IMR-90 (cell line): ENCODE data around the gene SLC30A7. TPM values are rescaled to one million over a fixed set of nuclear protein-coding genes. Genes with fewer than 3 reads are reported as not detected.
A peak's percentile ranks its signal among the peaks of the same experiment; 100 is the strongest.

Source experiments
- ATAC-seq: fragments of 200-7000 bp; cut with Tn5 transposase; 2 replicates; pipeline ENCODE4 v1.9.1; 2020; ENCODE audit warnings: low read depth, mild to moderate bottlenecking, moderate library complexity
- BruUV-seq: library from RNA; stranded (reverse); fragments of 400-500 nt; replicated peaks from 2 replicates; lab custom pipeline; 2021; lab: Mats Ljungman, UMichigan
- CTCF ChIA-PET: fragments of 300-600 bp; formaldehyde crosslinking; extraction: SDS; loops from one replicate; lab custom pipeline; 2021; ENCODE audit warnings: antibody characterized with exemption; lab: Yijun Ruan, JAX
- POLR2A ChIA-PET: fragments of 300-600 bp; sonication (Branson Sonifier 250); formaldehyde crosslinking; loops from one replicate; lab custom pipeline; 2022; ENCODE audit warnings: antibody characterized with exemption; ENCODE audit not compliant: unreplicated experiment; lab: Charles Lee
- DNase-seq: peaks from one replicate; pipeline ENCODE4 v3.0.0; 2013
- H2AFZ ChIP-seq: replicated peaks from 2 replicates; pipeline ENCODE3; 2013; ENCODE audit warnings: low read length, mild to moderate bottlenecking; ENCODE audit not compliant: poor library complexity
- H2AK5ac ChIP-seq: 2 replicates; pipeline ENCODE4 v1.6.1; 2013; ENCODE audit warnings: low read depth, low read length, inconsistent platforms
- H2AK9ac ChIP-seq: replicated peaks from 2 replicates; pipeline ENCODE3; 2013; ENCODE audit warnings: mild to moderate bottlenecking, low read depth, low read length, moderate library complexity; ENCODE audit not compliant: poor library complexity
- H2BK120ac ChIP-seq: 2 replicates; pipeline ENCODE4 v1.6.1; 2013; ENCODE audit warnings: low read depth, low read length, inconsistent platforms
- H2BK15ac ChIP-seq: 3 replicates; pipeline ENCODE4 v1.6.1; 2013; ENCODE audit warnings: low read depth, low read length, inconsistent platforms
- H2BK20ac ChIP-seq: 2 replicates; pipeline ENCODE4 v1.6.1; 2013; ENCODE audit warnings: low read depth, mild to moderate bottlenecking, inconsistent platforms, low read length, moderate library complexity
- H2BK5ac ChIP-seq: 2 replicates; pipeline ENCODE4 v1.6.1; 2013; ENCODE audit warnings: mild to moderate bottlenecking, low read depth, low read length, inconsistent platforms; ENCODE audit not compliant: poor library complexity, severe bottlenecking
- H3K14ac ChIP-seq: replicated peaks from 2 replicates; pipeline ENCODE4 v1.6.1; 2013; ENCODE audit warnings: low read depth, low read length, inconsistent platforms
- H3K18ac ChIP-seq: 2 replicates; pipeline ENCODE4 v1.6.1; 2013; ENCODE audit warnings: low read depth, low read length, control low read depth
- H3K23ac ChIP-seq: 2 replicates; pipeline ENCODE4 v1.6.1; 2013; ENCODE audit warnings: low read depth, low read length, inconsistent platforms
- H3K27ac ChIP-seq: 2 replicates; pipeline ENCODE4 v1.5.1; 2013; ENCODE audit warnings: mild to moderate bottlenecking, control low read depth, low read length; ENCODE audit not compliant: insufficient read depth
- H3K27me3 ChIP-seq: 2 replicates; pipeline ENCODE4 v1.6.1; 2013; ENCODE audit warnings: low read length; ENCODE audit not compliant: control insufficient read depth, insufficient read depth
- H3K36me3 ChIP-seq: 2 replicates; pipeline ENCODE4 v1.6.1; 2013; ENCODE audit warnings: low read length, mixed read lengths; ENCODE audit not compliant: control insufficient read depth, insufficient read depth
- H3K4ac ChIP-seq: 2 replicates; pipeline ENCODE4 v1.6.1; 2013; ENCODE audit warnings: low read depth, low read length, inconsistent platforms
- H3K4me1 ChIP-seq: 2 replicates; pipeline ENCODE4 v1.6.1; 2013; ENCODE audit warnings: low read length, mixed read lengths; ENCODE audit not compliant: control insufficient read depth, insufficient read depth
- H3K4me2 ChIP-seq: 2 replicates; pipeline ENCODE4 v1.6.1; 2013; ENCODE audit warnings: low read depth, mild to moderate bottlenecking, control low read depth, low read length, moderate library complexity
- H3K4me3 ChIP-seq: 2 replicates; pipeline ENCODE4 v1.5.1; 2013; ENCODE audit warnings: low read depth, mild to moderate bottlenecking, control low read depth, low read length, moderate library complexity; ENCODE audit not compliant: insufficient read depth
- H3K56ac ChIP-seq: 2 replicates; pipeline ENCODE4 v1.6.1; 2013; ENCODE audit warnings: low read length, inconsistent platforms; ENCODE audit not compliant: insufficient read depth; ENCODE audit errors: extremely low read depth
- H3K79me1 ChIP-seq, 2 experiments: 2 replicates each; pipeline ENCODE4 v1.6.1; 2013; ENCODE audit warnings: low read length in 2 of 2, inconsistent platforms in 1 of 2, low read depth in 1 of 2
- H3K9ac ChIP-seq: 2 replicates; pipeline ENCODE4 v1.6.1; 2013; ENCODE audit warnings: low read depth, low read length, control low read depth
- H3K9me1 ChIP-seq: 2 replicates; pipeline ENCODE4 v1.6.1; 2013; ENCODE audit warnings: low read length, inconsistent platforms; ENCODE audit not compliant: insufficient read depth
- H3K9me3 ChIP-seq: 2 replicates; pipeline ENCODE4 v1.6.1; 2013; ENCODE audit warnings: low read length; ENCODE audit not compliant: control insufficient read depth, insufficient read depth
- H4K20me1 ChIP-seq: 2 replicates; pipeline ENCODE4 v1.6.1; 2013; ENCODE audit warnings: low read length, inconsistent platforms; ENCODE audit not compliant: insufficient read depth
- H4K5ac ChIP-seq: 2 replicates; pipeline ENCODE4 v1.6.1; 2013; ENCODE audit warnings: mild to moderate bottlenecking, low read depth, low read length, control low read depth
- H4K8ac ChIP-seq, 2 experiments: 2 replicates each; pipeline ENCODE4 v1.6.1; 2013; ENCODE audit warnings: low read depth in 2 of 2, low read length in 2 of 2, control low read depth in 1 of 2, inconsistent platforms in 1 of 2
- H4K91ac ChIP-seq: 2 replicates; pipeline ENCODE4 v1.6.1; 2013; ENCODE audit warnings: low read depth, low read length, inconsistent platforms; ENCODE audit not compliant: insufficient read depth
- CEBPB ChIP-seq: IDR thresholded peaks from 2 replicates; pipeline ENCODE4 v1.6.1; 2012; ENCODE audit warnings: low read depth, low read length, improper control_type of control experiment
- FOS ChIP-seq: fragments of 150-350 bp; IDR thresholded peaks from 2 replicates; pipeline ENCODE4 v1.6.1; 2016; ENCODE audit warnings: low read depth, low read length
- MAFK ChIP-seq: IDR thresholded peaks from 2 replicates; pipeline ENCODE4 v1.6.1; 2012; ENCODE audit warnings: low read depth, low read length, improper control_type of control experiment
- MAZ ChIP-seq: IDR thresholded peaks from 2 replicates; pipeline ENCODE4 v1.6.1; 2012; ENCODE audit warnings: low read depth, mild to moderate bottlenecking, low read length, improper control_type of control experiment, moderate library complexity, borderline replicate concordance
- MXI1 ChIP-seq: IDR thresholded peaks from 2 replicates; pipeline ENCODE4 v1.6.1; 2012; ENCODE audit warnings: low read depth, mild to moderate bottlenecking, low read length, moderate library complexity, borderline replicate concordance
- POLR2A ChIP-seq: IDR thresholded peaks from 2 replicates; pipeline ENCODE4 v1.6.1; 2012; ENCODE audit warnings: mild to moderate bottlenecking, low read depth, low read length
- RCOR1 ChIP-seq: IDR thresholded peaks from 2 replicates; pipeline ENCODE4 v1.6.1; 2012; ENCODE audit warnings: mild to moderate bottlenecking, low read length, improper control_type of control experiment; ENCODE audit not compliant: insufficient replicate concordance
- RFX5 ChIP-seq: IDR thresholded peaks from 2 replicates; pipeline ENCODE4 v1.8.0; 2012; ENCODE audit warnings: low read depth, mild to moderate bottlenecking, low read length, moderate library complexity
- SMC3 ChIP-seq: fragments of 150-350 bp; IDR thresholded peaks from 2 replicates; pipeline ENCODE4 v1.6.1; 2016; ENCODE audit warnings: low read depth, mild to moderate bottlenecking, antibody characterized with exemption, low read length, moderate library complexity
- WGBS, 2 experiments: methylation state at CpG; one replicate each; pipeline versions ENCODE4 v1.1.5 to v1.1.7; 2013; ENCODE audit warnings: missing lambda C conversion rate in 2 of 2; ENCODE audit not compliant: insufficient read length in 1 of 2; ENCODE audit errors: extremely low coverage in 2 of 2; 5-methylcytosine and 5-hydroxymethylcytosine counted together
- dilution Hi-C: fragments of 300-500 bp; cut with HindIII; formaldehyde crosslinking; loops from one replicate; pipeline ENCODE4 v1.14.3; 2018; ENCODE audit warnings: low sequenced_read_pairs; ENCODE audit not compliant: unreplicated experiment
- in situ Hi-C: fragments of 300-500 bp; cut with MboI; formaldehyde crosslinking; loops from 3 replicates; pipeline ENCODE4 v1.14.3; 2019; ENCODE audit warnings: low sequenced_read_pairs, inconsistent platforms, mixed read lengths
- intact Hi-C: fragments of 100-400 bp; cut with micrococcal nuclease; formaldehyde crosslinking; loops from 2 replicates; pipeline ENCODE4 v1.10.0; 2022
- polyA plus RNA-seq, 3 experiments: library from polyadenylated mRNA; depleted of rRNA; stranded (reverse); fragments of >200 nt; gene quantifications; 2 replicates each; pipeline ENCODE4 v1.2.3, GENCODE V29; 2012; ENCODE audit warnings: low replicate concordance in 1 of 3
- total RNA-seq: library from RNA; depleted of rRNA; stranded (reverse); fragments of >200 nt; gene quantifications from 2 replicates; pipeline ENCODE4 v1.2.3, GENCODE V29; 2012
- TF ChIP-seq, protein P1 (sequence below): fragments of 150-350 bp; IDR thresholded peaks from 2 replicates; pipeline ENCODE4 v1.6.1; 2016; ENCODE audit warnings: low read depth, mild to moderate bottlenecking, low read length, moderate library complexity, borderline replicate concordance

The SLC30A7 gene
- total and polyA plus RNA-seq, 2 of the 4 experiments (the other 2 are of a cell fraction): 8.4 to 60.2 TPM

DNA sequence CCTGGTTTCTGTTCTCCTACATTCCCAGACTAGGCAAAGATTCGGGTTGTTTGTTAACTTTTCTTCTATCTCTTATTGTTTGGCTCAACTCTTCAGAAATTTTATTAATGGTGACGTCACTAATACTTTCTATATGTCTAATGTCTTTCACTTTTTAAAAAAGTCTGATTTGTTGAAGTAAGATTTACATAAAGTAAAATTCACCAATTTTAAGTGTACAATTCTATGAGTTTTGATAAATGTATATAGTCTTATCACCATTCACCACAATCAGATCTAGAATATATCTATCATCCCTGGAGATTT, 29.0 kb upstream of the SLC30A7 start:
- no peak overlapping the region for H2BK5ac ChIP-seq
- no peak overlapping the region for H3K14ac ChIP-seq
- H3K79me1 ChIP-seq: no peaks in the 10 kb centered on the region
- no peak overlapping the region for H4K8ac ChIP-seq
- H2AFZ ChIP-seq: no peak overlapping the region
- H3K4me1 ChIP-seq: peaks cover 12% of the 10 kb centered on the region
- DNase-seq (no peak), ATAC-seq (no peak)
- H3K36me3 ChIP-seq: no peaks in the 10 kb centered on the region
- in situ Hi-C loops: loop anchor here (10.0 kb wide), 1 partner anchor 1062 kb away; no protein-coding TSS in a partner anchor
- WGBS, 2 experiments: no CpG with 5 or more reads among the region's 2 CpGs
- no peak overlapping the region for H4K5ac ChIP-seq
- H3K56ac ChIP-seq: no peak overlapping the region; the same call in 1 of the 2 replicates
- 0 out of 2 replicates have a peak overlapping the region, but pooled peaks have one; percentile 25 for H3K18ac ChIP-seq
- no peaks in the 10 kb centered on the region for H4K20me1 ChIP-seq
- no peak overlapping the region for H3K27ac ChIP-seq
- intact Hi-C loops: loop anchor here (1.0 to 5.0 kb wide), 7 partner anchors 130 to 585 kb away; partner anchors contain the start of gene GPR88
- ChIA-PET POLR2A (no interaction called here), CTCF (interaction anchor here (0.7 to 4.7 kb wide), 3 partner anchors 19 to 260 kb away, joined by 3 to 27 read pairs (median 3); no protein-coding TSS in a partner anchor)
- H3K4me2 ChIP-seq: no peak overlapping the region
- no peak overlapping the region for H3K9ac ChIP-seq
- no peak overlapping the region for H3K23ac ChIP-seq
- H4K91ac ChIP-seq: no peak overlapping the region
- no TSS peak for BruUV-seq
- peak overlapping the region; percentile 52; the same call in 1 of the 2 replicates for H3K4ac ChIP-seq
- no peaks in the 10 kb centered on the region for H3K27me3 ChIP-seq
- no peak overlapping the region for H3K4me3 ChIP-seq
- H3K9me3 ChIP-seq: peaks cover 2% of the 10 kb centered on the region; the same call in 1 of the 2 replicates
- H2BK20ac ChIP-seq: peak overlapping the region; percentile 34; the same call in 1 of the 2 replicates
- TF ChIP-seq FOS: no peak
- TF ChIP-seq SMC3: no peak
- TF ChIP-seq POLR2A: no peak
- TF ChIP-seq, protein P1, sequence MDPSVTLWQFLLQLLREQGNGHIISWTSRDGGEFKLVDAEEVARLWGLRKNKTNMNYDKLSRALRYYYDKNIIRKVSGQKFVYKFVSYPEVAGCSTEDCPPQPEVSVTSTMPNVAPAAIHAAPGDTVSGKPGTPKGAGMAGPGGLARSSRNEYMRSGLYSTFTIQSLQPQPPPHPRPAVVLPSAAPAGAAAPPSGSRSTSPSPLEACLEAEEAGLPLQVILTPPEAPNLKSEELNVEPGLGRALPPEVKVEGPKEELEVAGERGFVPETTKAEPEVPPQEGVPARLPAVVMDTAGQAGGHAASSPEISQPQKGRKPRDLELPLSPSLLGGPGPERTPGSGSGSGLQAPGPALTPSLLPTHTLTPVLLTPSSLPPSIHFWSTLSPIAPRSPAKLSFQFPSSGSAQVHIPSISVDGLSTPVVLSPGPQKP: no peak
- TF ChIP-seq MAZ: no peak
- no peak for TF ChIP-seq MXI1
- no peak for TF ChIP-seq RCOR1
- TF ChIP-seq CEBPB: no peak
- TF ChIP-seq MAFK: no peak
- TF ChIP-seq RFX5: no peak
- dilution Hi-C loops: no loop called here
- 0 out of 2 replicates have a peak overlapping the region, but pooled peaks have one; percentile 55 for H2AK5ac ChIP-seq
- no peaks in the 10 kb centered on the region; the same call in 1 of the 2 replicates for H3K9me1 ChIP-seq
- H2BK15ac ChIP-seq: no peak overlapping the region
- H2AK9ac ChIP-seq: no peak overlapping the region
- peak overlapping the region; percentile 19 for H2BK120ac ChIP-seq
